Hematopoietic multipotent progenitor cell treated with erythropoietin and hydrocortisone succinate and interleukin-3 and kit ligand, for 8 days (in vitro differentiated cells): ENCODE results near the gene WNT6.

Source experiments
- DNase-seq: peaks from one replicate; pipeline ENCODE4 v3.0.0-alpha.2; 2015

The WNT6 gene

DNA sequence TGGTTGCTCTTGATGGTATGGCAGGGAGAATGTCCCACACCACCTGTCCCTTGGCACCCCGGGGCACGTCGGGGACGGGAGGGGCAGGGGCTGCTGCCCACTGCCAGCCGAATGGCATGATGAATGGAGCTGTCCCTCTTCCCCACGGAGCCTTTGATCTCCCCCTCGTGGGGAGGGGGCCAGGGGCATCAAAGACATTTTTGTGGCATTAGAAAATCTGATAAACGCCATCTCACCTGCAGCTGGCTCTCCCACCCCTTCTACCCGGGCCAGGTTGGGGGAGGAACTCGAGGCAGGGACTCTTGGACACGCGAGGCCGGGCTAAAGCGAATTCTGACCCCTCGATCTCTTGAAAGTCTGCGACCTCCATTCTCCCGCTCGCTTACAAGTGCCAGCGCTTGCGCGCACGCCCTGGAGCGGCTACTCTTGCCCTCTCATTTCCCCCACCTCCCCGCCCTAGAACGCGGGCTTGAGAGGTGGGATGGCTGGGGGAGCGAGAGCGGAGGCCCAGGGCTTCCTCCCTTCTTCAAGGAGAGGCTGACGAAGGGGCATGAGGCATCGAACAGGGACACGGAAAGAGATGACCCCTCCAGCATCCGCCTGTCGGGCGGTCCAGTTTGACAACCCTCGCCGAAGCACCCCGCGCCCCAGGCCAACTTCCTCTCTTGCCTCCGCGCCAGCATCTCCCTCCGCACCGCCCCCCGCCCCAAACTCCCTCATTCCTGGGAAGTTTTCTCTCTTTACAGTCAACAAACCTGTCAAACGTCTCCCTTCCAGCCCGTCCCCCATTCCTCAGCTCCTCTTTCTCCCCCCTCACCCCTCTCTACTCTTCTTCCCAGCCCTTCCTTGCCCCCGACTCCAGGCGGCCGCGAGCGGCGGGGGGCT, 692 bp upstream of the WNT6 start:
- DNase-seq: no peak

DNA sequence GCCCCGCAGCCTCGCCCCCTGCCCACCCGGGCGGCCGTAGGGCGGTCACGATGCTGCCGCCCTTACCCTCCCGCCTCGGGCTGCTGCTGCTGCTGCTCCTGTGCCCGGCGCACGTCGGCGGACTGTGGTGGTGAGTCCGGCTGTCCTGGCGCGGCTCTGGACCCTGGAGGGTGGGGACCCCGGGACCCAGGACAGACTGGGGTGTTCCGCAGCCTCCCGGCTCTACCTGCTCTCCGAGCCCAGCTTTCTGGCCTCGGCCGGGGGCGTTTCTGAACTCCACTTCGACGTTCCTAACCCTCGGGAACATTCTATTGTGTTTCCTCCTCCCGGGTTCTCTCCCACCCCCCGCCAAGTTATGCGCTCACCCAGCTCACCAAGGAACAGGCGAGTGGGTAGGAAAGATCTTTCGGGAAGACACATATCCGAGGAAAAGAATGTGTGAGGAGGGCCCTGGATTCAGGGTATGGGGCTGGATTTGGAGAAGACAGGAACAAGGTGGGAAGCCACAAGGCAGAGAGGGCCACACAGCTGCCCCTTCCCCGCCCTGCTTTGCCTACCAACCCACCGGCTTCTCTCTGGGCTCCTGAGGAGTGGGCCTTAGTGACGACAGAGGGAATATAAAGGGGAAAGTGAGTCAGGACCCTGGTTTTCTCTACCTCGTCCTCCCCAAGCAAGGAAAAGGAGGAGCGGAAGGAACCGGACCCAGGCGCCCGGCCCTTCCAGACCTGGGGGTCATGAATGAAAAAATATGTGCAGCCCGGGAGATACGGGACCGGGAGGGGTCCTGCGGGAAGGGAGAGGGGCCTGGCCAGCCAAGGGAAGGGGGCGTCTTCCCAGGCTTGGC, 605 bp downstream of the WNT6 start:
- no peak for DNase-seq

DNA sequence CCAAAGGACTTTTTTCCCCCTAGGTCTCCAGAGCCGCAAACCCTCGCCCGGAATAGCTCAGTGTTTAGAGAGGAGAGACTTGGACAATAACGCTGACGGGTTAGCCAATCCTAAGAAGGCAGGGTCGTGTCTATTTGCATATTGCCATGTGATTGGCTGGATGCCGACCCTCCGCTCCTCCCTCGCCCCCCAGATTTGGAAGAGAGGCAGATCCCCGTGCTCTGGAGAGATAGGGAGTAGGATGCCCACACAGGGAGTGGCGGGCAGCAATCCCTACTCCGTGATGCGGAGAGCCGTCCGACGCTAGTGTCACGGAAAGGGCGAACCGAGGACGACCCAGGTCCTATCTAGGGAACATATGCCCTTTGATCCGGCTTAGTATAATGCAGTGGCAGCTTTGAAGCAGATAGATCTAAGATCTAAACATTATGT, 1.4 kb downstream of the WNT6 start:
- DNase-seq: peak; percentile 79

DNA sequence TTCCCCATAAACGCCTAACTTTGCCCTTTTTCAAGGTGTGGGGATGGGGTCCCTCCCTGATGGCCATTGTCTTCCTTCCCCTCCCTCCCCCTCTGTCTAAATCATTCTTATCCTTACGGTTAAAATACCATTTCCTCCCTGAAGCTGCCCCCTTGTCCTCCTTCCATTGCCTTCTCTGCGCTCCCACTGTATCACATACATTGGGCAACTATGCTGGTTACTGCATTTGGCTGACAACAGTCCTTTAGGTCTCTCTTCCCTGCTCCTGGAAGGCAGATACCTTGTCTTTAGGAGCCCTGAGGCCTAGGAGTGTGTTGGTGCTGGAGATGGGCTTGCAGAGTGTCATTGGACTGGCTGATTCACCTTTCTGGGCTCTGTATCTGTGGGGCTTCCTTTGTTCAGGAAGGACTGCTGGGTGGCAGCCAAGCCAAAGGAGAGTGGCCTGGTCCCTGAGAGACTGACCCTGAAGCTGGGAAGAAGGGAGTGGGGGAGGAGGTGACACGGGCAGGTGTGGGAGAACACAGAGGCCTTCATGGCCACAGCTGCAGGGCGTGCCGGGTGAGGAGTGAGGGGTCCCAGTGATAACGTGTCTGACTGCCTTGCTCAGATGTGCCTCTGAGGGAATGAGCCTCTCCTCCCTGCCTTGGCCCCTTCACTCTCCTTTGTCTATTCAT, 2.2 kb downstream of the WNT6 start:
- no peak for DNase-seq

DNA sequence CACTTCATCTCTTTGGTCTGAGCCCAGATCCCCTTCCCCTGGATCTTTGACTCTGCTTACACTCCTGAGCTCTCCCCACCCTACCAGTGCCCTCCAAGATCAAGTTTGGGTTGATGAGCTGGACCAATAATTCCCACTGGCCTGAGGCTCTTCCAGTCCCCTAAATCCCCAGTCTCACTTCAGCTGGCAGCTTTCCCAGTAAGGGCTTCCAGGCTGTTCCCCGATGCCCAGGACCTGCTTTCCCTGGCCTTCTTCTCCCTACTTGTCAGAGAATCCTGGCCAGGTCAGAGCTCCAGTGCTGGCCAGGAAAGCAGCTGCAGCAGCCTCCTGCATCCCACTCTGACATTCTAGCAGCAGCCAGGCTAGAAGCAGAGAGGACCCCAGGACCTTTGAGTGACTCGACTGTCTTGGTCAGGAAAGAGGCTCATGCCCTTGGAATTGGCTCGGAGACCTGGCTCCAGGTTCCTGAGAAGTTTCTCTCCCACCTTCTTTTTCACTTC, 3.5 kb downstream of the WNT6 start:
- DNase-seq: no peak

DNA sequence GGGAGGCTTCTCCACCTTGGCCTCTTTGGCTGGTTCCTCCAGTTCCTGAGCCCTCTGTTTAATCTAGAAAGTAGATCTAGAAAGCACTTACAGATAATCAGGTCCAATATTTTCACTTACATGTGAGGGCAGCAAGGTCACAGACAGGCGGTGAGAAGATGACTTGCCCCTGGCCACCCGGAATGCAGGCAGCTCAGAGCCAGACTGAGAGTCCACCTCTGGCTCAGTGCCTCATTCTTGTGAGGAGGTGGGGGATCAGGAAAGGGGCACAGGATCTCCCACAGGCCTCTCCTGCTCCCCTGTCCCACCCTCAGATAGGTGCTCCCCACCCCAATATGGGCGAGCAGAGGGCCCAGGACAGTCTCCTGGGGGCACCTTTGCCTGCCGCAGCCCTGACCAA, 5.8 kb downstream of the WNT6 start:
- no peak for DNase-seq

DNA sequence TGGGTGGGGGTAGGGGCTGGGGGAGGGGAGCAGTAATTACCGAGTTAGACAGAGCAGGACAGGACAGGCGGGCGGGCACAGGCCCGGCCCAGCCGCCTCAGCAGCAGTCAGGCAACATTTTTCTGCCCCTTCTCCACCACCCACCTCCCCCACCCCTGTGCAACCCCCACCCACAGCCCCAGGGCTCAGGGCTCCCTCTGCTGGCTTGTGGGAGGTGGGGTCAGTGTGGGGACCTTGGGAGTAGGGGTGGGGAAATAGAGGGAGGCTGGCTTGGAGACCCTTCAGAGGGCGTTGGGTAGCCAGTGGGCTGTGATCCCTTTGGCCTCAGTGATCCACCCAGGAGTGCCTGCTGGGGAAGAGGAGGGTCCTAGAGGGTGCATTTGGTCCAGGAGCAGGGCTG, 6.4 kb downstream of the WNT6 start:
- no peak for DNase-seq

DNA sequence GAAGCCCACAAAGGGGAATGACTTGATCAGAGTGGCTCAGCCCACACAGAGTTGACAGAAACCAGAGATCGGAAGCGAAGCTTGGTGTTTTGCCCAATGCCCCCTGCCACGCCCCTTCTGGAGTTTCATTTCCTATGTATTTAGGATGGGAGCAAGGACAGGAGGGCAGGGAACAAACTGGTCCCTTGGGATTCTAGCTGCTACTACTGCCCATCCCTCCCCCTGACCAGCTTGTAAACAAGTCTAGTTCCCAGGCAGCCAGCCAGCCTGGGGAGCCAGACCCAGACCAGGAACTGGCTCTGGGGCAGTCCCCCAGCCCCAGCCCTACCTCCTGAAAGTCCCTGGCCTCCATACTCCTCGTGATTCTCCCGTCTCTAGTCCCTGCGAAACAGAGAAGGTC, 8.3 kb downstream of the WNT6 start:
- DNase-seq: no peak

DNA sequence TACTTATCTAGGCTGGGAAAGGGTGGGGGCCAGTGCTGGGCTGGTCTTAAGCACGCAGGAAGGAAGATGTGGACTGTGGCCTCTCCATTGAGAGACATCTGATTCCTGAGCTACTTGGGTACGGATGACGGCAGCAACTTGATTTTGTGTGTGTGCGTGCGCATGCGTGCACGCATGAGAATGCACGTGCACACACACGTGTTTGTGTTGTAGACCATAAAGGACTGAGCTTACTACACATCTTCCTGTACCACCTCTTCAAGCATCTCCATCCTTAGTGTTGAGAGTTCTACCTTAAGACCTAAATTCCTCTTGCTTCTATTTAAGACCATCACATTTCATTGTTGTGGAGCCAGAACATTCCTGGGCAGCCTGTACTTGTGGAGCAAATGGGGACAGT, 9.5 kb downstream of the WNT6 start:
- no peak for DNase-seq

DNA sequence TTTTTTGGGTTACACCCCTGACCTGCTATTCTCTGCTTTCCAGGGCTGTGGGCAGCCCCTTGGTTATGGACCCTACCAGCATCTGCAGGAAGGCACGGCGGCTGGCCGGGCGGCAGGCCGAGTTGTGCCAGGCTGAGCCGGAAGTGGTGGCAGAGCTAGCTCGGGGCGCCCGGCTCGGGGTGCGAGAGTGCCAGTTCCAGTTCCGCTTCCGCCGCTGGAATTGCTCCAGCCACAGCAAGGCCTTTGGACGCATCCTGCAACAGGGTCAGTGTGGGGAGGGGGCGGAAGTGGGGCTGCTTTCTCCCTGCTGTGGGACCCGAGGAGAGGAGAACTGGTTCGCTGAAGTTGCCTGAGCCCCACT, 11.4 kb downstream of the WNT6 start:
- no peak for DNase-seq

DNA sequence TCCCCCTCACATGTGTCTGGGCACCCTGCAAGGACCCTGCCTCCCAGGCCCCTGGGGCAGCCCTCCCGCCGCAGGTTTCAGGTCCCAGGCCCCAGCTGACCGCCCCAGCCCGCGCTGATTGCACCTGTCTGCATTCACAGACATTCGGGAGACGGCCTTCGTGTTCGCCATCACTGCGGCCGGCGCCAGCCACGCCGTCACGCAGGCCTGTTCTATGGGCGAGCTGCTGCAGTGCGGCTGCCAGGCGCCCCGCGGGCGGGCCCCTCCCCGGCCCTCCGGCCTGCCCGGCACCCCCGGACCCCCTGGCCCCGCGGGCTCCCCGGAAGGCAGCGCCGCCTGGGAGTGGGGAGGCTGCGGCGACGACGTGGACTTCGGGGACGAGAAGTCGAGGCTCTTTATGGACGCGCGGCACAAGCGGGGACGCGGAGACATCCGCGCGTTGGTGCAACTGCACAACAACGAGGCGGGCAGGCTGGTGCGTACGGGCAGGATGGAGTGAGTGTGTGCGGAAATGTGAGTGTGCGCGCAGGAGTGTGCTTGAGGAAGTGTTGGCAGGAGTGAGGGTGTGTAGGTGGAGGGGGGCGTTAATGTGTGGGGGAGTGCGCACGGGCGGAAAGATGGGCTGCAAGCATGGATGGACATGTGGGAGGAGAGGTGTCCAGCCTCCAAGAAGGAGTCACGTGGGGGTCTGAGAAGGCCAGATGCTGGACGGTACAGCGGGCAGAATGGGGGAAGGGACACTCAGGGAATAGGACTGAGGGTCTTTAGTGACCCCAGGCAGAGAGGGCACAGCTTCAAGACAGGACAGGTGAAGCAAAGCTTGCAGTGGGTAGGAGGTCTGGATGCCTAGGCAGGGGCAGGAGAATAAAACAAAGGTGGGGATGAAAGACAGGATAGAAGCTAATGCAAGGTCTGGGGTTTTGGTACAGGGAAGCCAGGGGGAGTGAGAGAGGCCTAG, 12.0 kb downstream of the WNT6 start:
- DNase-seq: no peak

DNA sequence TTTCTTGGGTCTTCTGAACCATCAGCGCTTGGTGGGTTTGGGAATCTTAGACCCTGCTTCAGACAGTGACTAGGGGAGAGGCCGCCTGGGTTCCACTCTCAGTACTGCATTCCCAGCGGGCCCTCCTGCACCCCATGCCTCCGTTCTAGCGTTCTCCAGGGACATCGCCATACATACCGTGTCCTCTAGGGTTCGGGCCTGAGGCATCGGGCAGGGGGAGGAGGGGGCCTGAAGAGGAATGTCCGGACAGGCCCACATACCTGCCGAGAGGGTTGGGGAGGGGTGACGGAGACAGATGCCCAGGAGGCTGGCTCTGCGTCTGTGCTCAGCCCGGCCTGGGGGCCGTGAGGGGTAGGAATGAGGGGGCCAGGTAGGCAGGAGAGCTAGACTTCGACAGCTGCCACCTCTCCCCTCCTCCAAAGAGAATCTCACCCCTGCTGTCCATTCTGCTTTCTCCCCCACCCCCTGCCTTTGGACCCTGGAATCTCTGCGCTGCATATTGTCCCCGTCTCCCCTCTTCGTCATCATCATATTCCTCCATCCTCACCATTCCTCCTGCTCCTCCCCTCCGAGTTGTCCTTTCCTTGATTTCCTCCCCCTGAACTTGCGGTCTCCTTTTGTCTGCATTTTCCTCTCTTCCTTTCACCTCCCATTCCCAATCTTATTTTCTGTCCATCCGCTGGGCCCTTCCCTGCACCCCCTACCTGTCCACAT, 13.2 kb downstream of the WNT6 start:
- no peak for DNase-seq

DNA sequence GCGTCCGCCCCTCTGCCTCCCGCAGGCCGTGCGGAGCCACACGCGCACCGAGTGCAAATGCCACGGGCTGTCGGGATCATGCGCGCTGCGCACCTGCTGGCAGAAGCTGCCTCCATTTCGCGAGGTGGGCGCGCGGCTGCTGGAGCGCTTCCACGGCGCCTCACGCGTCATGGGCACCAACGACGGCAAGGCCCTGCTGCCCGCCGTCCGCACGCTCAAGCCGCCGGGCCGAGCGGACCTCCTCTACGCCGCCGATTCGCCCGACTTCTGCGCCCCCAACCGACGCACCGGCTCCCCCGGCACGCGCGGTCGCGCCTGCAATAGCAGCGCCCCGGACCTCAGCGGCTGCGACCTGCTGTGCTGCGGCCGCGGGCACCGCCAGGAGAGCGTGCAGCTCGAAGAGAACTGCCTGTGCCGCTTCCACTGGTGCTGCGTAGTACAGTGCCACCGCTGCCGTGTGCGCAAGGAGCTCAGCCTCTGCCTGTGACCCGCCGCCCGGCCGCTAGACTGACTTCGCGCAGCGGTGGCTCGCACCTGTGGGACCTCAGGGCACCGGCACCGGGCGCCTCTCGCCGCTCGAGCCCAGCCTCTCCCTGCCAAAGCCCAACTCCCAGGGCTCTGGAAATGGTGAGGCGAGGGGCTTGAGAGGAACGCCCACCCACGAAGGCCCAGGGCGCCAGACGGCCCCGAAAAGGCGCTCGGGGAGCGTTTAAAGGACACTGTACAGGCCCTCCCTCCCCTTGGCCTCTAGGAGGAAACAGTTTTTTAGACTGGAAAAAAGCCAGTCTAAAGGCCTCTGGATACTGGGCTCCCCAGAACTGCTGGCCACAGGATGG, 14.0 kb downstream of the WNT6 start:
- no peak for DNase-seq

DNA sequence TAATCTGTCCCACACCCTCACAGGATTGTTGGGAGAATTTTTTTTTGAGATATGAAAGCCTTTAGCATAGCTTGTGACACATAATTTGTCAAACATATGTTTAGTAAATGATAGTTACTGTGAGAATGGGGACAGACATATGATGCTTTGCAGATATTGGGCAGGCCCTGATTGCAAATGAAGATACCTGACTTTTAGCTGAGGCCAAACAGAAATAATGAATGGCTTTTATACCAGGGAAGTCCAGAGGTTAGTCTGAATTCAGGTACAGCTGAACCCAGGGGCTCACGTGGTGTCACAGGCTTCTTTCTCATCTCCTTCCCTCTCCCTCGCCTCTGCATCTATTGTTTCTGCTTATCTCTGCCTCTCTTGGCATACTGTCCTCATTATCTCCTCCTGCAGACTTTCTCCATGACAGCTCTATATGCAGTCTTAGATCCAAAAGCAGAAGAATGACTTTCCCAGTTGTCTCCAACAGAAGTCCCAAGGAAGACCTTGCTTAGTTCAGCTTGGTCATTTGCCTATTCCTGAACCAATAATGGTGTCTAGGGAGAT, 16.2 kb downstream of the WNT6 start:
- DNase-seq: peak; percentile 77

DNA sequence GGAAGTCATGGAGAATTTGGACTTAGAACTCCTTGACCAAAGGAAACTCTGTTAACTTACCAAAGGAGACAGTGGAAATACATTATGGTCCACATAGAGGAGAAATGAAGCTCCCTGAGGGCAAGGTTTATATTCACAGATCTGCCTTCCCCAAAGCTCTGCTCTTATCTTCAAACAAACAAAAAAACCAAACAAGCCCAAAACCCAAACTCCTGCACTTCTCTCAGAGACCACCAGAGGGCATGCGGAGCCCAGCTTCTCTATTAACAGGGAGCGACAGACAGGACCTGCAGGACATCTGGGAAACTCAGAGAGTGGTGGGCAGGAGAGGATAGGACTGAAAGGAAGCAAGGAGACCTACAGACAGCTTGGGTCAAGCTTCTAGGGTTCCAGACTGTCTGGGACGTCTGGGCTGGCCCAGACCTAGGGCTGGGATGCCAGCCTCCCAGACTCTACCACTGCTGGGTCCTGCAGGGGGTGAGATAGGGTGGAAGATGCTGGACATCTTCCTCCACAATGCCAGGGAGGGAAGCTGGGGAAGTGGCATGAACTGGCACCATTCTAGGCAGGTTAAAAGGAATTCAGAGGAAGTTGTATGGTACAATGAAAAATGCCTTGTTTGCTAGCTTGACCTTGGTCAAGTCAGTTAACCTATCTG, 17.1 kb downstream of the WNT6 start:
- peak; percentile 85 for DNase-seq

DNA sequence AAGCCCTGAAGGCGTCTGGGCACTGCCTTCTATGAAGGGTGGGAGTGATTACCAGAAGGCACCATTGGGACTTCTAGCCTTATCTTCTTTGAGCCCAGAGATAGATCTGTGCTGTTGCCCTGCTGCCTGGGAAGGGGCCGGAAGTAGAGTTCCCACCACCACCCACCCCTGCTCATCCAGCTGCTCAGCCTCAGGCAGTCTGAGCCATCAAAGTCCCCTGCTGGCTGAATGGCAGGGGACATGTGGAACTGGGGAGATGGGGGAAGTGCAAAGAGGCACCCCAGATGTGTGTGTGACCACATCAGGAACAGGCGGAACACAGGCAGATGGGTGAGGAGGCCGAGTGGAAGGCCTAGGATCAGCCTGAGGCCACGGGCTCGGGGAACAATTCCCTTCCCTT, 17.7 kb downstream of the WNT6 start:
- no peak for DNase-seq

DNA sequence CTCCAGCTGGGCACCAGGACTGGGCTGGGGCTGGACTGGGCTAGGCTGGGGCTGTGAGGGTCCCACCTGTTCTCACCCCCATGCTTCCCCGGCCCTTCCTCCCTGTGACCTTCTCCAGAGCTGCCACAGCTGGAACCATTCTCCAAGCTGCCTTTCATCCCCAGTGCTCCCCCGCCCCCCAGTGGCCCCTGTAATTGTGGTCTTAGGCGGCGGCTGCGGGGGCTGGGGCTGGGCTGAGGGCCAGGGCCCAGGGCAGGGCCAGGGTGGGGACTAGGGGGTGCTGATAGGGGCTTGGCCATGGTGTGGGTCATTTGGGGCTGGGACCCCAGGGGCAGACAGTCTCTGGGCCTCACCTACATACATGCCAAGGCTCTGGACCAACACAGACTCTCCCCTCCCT, 18.3 kb downstream of the WNT6 start:
- no peak for DNase-seq

DNA sequence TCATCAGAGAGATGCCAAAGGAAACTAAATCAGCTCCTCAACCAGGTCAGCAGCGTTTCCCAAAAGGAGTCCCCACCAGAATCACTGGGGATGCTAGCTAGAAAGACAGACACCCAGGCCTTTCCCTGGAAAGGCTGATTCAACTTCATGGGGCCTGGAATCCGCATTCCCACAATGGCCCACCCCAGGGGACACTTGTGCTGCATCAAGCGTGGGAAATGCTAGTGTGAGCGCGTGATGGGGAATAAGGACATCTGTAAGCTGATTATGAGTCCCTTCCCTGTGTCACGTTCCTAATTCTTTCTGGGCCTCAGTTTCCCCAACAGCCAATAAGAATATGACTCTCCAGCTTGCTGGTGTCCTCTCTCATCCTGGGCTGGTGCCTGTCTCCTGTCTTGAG, 18.9 kb downstream of the WNT6 start:
- no peak for DNase-seq

DNA sequence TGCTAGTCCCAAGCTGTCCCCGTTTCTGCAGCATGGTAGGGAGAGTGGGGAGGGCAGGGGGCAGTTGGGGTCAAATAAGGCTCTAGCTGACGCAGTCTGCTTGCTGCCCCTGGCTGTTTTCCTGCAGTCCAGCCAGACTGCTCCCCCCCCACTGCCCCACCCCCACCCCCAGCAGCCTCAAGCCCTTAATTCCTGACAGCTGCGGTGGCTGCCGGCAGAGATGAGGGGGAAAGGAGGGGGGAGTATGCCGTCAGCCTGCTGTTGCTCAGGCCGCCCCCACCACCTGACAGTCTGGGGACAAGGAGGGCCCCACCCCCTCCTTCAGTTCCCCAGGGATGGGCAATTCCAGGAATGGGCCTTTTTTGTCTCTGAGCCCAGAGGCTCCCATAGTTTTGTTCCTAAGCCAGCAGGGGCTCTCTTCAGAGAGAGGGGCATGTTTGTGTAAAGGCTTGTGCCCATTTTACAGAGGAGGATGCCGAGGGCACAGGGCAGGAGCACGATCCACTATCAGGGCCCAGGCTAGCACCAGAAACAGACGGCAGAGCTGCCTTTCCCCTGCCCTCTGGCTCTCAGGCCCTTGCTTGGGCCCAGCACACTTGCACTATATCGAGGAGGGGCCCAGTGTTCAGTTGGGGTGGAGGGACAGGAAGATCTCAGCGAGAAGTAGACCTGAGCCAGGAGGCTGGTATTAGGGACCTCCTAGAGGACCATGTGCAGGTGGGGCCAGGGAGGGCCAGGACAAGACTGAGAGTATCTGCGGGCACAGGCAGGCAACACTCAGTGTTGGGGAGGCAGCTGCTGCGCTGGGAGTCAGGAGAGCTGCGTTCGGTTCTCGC, 19.5 kb downstream of the WNT6 start:
- no peak for DNase-seq
